HG03039 (cell line): ENCODE measurements around the gene NTN5.
A peak's percentile ranks its signal among the peaks of the same experiment; 100 is the strongest.
"Not testable (repeated sequence)": the region's sequence is repeated elsewhere in the genome, so short reads cannot be mapped to it uniquely, and the experiment has no call there.

ENCODE experiments used
- ATAC-seq: cut with Tn5 transposase; IDR thresholded peaks from one replicate; pipeline ENCODE4 v1.9.1; 2021; ENCODE audit warnings: mild to moderate bottlenecking, moderate library complexity; ENCODE audit not compliant: unreplicated experiment

Gene NTN5

GRCh38 chr19:48670699-48671445 lies 1.9 kb downstream of the NTN5 start:
- ATAC-seq, result no peak

- no peak for ATAC-seq
These were observed 2.7 kb downstream of the NTN5 start for GRCh38 chr19:48669903-48670668.

DNA sequence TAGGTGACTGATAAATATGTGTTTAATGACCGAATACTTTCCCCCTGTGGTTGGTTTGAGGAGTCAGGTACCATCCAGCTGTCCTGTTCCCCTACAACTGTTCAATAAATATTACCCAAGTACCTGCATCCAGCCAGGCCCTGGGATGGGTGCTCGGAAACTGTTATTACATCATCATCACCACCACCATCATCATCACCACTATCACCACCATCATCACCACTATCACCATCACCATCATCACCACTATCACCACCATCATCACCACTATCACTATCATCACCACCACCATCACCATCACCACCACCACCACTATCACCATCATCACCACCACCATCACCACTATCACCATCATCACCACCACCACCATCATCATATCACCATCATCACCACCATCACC lies 4.1 kb downstream of the NTN5 start:
- ATAC-seq, result no peak

DNA sequence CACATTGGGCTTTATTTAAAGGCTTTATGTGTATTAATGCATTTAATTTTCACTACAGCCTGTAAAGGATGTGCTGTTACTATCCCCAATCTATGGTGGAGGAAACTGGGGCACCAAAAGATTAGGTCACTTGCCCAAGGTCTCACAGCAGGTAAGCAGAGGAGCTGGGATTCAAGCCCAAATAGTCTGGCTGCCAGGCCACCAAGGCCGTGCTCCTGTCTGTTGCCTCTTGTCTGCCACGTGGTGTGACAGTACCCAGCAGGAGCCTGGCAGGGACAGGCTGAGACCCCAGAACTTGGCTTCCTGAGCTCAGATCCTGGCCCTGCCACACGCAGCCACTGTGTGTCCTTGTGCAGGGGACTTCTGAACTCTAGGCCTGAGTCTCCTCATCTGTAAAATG lies 4.5 kb downstream of the NTN5 start:
- ATAC-seq, result no peak

DNA sequence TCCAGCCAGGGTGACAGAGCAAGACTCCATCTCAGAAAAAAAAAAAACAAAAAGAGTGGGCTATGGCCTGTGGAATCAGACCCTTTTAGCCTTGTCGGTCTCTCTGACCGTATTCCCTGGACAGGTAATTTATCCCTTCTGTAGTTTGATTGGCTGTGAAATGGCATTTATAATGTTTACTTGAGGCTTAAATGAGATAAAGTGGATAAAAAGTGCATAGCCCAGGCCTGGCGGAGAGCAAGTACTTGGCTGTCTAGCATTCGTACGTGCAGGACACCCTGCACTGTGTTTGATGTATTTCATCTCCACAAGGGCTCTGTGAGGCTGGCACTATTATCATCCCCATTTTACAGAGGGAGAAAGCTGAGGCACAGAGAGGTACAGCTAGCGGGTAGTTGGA lies 7.0 kb downstream of the NTN5 start:
- no peak for ATAC-seq

- ATAC-seq, result no peak
These were observed 8.3 kb downstream of the NTN5 start for GRCh38 chr19:48664476-48664875.

- ATAC-seq, result no peak
These were observed 9.2 kb downstream of the NTN5 start for GRCh38 chr19:48663667-48664066.

DNA sequence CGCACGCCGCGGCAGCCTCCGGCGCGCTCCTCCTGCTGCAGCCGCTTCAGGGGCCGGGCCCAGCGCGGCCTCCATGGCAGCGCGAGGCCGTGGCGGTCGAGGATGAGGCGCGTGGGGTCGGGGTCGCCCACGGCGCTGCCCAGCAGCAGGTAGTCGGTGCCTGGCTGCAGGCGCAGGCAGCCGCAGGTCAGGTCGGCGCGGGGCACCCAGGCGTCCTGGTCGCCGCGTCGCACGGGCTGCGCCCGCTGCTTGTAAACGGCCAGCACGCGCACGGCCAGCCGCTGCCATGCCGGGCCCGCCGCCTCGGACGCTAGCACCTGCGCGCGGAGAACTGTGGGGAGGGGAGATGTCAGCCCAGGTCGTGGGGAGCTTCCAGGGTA lies 11.1 kb downstream of the NTN5 start:
- ATAC-seq, result no peak

DNA sequence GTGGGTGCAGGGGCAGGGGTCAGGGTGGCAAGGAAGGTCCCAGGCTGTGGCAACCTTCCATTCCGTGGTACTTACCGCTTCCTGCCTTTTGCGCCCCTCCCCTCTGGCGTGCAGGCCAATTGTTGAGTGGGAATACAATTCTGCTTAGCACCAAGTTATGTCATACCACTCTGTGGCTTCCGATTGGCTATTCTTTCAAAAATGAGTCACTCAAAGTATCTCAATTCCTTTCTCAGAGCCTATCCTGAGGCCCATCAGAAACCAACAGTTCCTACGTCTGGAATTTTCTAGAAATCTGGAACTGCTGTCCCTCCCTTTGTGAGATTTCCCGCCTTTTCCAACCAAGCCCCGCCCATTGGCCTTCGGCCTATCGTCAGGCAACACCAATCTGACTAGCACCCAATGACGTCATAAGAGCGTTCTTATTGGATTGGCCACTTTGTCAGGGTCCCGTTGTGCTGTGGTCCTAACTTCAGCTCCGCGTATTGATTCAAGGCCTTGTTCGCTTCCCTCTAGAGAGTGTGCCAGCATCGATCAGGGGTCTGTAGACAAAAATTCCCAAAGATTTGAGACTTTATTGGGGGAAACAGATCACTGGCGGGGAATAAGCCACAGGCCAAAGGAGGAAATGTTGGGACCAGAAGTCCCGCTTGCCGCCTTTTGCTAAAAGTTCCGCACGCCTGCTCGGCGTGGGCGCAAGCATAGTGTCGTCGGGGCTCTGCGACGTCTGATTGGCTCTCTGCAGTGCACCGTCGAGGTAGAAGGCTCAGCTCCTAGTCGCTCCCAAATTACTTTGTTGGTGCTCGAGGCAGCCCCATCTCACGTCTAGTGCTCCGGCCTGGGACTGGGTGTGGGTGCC lies 11.7 kb downstream of the NTN5 start:
- no peak for ATAC-seq

- ATAC-seq, result no peak
These were observed 13.0 kb downstream of the NTN5 start for GRCh38 chr19:48659768-48660167.

- ATAC-seq, result no peak
These were observed 14.3 kb downstream of the NTN5 start for GRCh38 chr19:48658483-48658882.

DNA sequence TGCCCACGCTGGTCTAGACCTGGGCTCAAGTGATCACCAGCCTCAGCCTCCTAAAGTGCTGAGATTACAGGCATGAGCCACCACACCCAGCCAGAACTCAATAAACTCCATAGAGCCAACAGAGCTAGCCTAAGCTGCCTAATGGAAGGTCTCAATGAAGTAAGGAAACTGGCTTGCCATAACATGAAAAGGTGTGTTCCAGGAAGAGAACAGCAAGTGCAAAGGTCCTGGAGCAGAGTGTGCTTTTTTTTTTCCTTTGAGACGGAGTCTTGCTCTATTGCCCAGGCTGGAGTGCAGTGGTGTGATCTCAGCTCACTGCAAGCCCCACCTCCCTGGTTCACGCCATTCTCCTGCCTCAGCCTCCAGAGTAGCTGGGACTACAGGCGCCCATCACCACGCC lies 15.0 kb downstream of the NTN5 start:
- not testable (repeated sequence) for ATAC-seq

GRCh38 chr19:48656840-48657474 lies 15.9 kb downstream of the NTN5 start:
- ATAC-seq, result no peak

- no peak for ATAC-seq
These were observed 18.3 kb downstream of the NTN5 start for GRCh38 chr19:48654299-48655059.

DNA sequence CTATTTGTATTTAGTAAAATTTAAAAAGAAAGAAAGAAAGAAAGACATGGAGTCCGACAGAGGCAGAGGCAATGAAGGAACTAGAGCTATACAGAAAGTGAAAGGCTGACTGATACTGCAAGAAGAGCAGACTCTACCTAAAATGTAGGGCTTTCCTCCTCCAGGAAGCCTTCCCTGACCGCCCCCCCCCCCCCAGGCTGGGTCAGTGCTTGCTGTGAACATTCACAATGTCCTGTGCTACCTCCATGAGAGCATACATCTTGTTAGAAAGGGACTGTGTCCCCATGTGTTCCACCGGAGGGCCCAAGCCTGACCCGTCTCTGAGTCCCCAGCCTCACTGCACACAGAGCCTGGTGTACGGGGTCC lies 21.2 kb downstream of the NTN5 start:
- no peak for ATAC-seq

- ATAC-seq, result no peak
These were observed 21.7 kb downstream of the NTN5 start for GRCh38 chr19:48650974-48651682.

- no peak for ATAC-seq
These were observed 24.7 kb downstream of the NTN5 start for GRCh38 chr19:48648134-48648533.

DNA sequence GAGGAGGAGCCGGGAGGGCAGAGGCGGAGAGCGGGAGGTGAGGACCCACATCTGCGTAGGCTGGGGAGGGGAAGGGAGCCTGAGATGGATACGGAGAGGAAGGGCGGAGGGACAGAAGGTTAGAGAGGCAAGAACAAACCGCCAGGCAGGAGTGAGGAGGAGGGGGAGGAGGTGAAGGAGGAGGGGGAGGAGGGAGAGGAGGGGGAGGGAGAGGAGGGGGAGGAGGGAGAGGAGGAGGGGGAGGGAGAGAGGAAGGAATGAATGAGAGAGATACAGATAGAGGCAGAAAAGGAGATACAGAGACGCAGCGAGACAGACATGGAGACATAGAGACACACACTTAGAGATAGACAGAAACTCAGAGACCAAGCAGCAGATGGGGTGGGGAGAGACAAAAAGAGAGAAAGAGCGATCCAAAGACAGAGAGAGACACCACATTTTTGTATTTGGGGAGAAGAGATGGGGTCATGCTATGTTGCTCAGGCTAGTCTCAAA lies 26.0 kb downstream of the NTN5 start:
- no peak for ATAC-seq

DNA sequence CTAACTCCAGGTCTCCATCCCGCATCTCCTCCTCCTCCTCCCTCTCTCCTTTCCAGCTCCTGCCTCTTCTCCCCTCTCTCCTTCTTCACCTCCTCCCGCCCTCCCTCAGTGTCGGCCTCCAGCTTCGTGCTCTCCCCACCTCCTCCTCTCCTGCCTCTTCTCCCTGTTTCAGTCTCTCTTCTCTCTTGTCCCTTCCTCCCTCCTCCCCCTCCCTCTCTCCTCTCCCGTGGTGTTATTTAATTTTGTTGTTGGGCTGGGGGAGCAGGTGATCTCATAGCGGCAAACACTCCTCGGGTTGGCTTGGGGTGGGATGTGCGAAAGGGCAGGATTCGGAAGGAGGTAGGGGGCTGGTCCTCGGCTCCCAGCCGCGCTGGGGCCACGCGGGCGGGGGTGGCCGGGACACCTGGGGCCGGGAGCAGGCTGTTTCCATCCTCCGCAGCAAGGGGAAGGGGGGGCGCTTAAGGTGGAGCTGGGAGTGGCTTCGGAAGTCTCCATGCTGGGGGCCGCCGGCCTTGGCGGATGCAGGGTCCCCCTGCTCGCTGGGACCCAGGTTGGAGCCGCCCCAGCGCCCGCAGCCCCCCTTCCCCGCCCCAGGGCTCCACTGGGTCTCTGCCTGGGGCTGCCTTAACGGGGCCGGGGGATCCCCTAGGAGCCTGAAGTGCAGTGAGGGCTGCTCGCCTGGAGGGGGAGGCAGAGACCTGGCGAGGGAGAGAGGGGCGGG lies 26.7 kb downstream of the NTN5 start, which contains the start of gene CA11:
Gene CA11, minus strand, starts transcription at position 187 of the 721 bp plus-strand sequence. CDS start 555 bp downstream, outside the sequence.
- peak; percentile 81 for ATAC-seq
